ENCODE results near the gene SEC63.

DNA sequence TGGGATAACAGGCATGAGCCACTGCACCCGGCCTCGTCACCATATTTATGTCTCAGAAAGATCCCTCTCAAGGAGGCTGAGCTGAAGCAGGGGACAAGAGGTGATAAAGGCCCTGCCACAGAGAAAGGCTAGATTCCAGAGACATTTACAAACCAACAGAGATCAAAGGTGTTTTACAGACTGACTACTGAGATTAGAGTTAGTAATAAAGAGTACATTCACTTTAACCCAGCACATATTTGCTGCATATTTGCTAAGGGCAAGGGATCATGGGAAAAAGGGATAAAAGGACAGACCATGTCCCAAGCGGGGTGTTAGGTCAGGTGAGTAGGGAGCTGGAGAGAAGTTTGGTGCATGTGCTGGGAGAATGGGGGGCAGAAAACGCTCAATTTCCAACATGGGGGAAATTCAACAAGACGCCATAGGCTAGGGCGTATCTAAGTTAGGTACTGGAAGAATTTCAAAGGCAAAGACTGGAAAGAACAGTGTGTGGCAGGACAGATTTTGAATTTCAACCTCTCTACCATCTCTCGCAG, 43.8 kb upstream of the SEC63 start:
- TF ChIP-seq, protein P1, sequence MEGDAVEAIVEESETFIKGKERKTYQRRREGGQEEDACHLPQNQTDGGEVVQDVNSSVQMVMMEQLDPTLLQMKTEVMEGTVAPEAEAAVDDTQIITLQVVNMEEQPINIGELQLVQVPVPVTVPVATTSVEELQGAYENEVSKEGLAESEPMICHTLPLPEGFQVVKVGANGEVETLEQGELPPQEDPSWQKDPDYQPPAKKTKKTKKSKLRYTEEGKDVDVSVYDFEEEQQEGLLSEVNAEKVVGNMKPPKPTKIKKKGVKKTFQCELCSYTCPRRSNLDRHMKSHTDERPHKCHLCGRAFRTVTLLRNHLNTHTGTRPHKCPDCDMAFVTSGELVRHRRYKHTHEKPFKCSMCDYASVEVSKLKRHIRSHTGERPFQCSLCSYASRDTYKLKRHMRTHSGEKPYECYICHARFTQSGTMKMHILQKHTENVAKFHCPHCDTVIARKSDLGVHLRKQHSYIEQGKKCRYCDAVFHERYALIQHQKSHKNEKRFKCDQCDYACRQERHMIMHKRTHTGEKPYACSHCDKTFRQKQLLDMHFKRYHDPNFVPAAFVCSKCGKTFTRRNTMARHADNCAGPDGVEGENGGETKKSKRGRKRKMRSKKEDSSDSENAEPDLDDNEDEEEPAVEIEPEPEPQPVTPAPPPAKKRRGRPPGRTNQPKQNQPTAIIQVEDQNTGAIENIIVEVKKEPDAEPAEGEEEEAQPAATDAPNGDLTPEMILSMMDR (IDR thresholded peaks at IDR 0.05 in 8 of 11, conservative IDR thresholded peaks at IDR 0.05 in 3 of 11): no peak
- no peak for TF ChIP-seq POLR2A (IDR thresholded peaks at IDR 0.05)
